Fibroblast of peridontal ligament (primary cell): ENCODE data around the gene VWF.

Source experiments
- DNase-seq: peaks from one replicate; pipeline ENCODE4 v3.0.0-alpha.2; 2010; ENCODE audit errors: extremely low read depth

The VWF gene

DNA sequence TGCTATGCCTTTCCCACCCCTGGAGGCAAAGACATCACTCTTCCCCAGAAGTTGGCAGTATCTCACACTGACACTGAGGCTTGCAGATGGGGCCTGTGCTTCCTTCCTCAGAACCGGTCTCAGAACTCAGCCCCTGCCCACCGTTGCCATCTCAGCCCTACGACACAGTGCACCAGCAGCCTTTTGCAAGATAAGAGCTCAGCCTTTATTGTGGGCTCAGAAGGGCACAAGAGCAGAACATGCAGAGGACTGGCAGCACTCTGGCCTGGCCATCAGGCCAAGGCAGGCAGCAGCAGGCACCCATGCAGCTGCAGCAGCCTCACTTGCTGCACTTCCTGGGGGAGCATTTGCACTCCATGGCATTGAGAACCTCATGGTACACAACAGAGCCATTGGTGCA is 175.8 kb downstream of the VWF start:
- DNase-seq, result no peak

DNA sequence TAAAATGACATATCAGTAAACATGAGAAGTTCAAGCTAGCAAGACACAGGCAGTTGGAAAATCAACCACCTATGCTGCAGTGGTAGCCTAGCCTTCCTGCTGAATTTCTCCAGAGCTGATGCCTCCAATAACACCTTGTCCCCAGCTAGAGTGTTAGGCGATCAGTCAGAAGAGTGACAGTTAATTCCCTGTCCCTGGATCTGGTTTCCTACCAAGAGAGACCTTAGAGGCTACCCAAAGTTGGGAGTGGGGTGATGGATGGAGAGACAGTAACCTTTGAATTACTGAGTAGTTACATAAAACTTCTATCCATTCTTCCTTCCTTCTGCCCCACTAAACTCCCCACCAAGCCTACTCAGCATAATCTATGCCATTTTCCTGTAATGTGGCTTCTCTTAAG is 177.5 kb downstream of the VWF start:
- DNase-seq, result no peak

DNA sequence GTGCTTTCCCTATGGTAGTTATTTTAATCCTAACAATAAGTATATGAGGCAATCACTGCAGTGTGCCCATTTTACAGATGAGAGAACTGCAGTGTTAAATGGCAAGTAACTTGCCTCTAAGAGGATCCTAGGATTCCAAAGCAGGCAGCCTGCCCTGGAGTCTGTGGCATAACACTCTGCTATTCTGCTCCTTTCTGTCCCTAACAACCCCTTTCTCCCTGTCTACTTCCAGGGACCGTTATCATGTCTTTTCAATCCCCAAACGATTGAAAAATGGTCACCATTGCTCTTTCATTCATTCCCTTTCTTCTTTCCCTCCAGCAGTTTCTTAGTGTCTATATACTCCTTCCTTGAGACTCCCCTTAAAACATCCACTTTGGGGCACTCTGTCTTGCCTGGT is 178.1 kb downstream of the VWF start:
- DNase-seq, result no peak

GRCh38 chr12:5945071-5946008 is 179.1 kb downstream of the VWF start, which contains the start of gene ANO2:
TSS of gene ANO2 (minus strand) at chr12:5945259. CDS start at chr12:5945217, 42 bp downstream.
- no peak for DNase-seq

DNA sequence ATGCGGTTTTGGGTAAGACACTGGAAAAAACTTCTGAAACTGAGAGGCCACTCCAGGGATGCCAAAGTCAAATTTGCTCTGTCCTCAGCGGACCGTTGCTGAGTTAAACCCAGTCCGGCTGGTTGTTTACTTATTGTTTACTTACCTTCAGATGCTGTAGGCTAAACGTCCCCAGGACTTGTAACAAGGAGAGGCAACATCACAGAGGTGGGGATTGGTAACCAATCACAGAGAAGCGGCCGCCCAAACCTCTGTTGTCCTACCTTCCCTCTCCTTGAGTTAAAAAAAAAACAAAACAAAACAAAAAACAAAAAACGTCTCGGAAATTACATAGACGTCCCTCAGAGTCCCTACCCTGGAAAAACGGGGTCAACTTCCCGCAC is 179.8 kb downstream of the VWF start:
- DNase-seq, result no peak

DNA sequence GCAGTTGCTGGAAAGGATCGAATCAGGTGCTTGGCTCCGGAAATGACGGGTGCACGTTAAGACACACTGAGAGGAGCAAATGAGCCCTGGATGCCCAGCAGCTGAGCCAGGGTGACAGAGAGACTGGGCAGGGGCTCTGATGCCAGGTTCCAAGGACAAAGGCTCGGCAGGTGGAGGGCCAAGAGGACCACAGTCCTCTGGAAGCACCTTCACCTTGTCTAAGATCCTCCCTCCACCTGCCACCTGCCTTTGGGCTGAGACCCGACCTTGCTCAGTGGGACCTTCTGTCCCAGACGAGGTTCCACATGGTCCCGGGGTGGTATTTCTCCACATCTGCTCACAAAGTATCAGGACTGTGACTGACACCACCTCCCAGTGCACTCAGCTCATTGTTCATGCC is 180.4 kb downstream of the VWF start:
- DNase-seq, result no peak

- DNase-seq, result no peak
These were observed 182.6 kb downstream of the VWF start for GRCh38 chr12:5941907-5942306.

GRCh38 chr12:5927732-5928516 is 196.5 kb downstream of the VWF start:
- no peak for DNase-seq

GRCh38 chr12:5925646-5926045 is 198.8 kb downstream of the VWF start:
- DNase-seq, result no peak

GRCh38 chr12:5924342-5924741 is 200.1 kb downstream of the VWF start:
- no peak for DNase-seq

DNA sequence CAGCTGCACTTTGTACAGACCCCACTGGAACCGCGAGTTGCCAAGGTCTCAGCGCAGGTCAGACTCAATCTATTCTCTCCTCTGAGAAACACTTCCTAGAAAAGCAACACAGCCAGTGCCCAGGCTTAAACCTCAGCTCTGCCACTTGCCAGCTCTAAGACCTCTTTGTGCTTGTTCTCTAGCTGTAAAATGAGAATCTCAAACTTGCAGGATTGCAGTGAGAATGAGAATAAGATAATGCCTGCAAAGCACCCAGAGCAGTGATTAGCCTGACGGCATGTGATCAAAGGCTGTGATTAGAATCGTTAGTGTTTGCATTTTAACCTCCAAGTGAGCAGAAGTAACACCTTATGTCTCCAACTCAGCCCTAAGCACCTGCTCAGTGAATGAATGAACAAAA is 200.7 kb downstream of the VWF start:
- DNase-seq, result no peak

GRCh38 chr12:5923043-5923605 is 201.3 kb downstream of the VWF start:
- DNase-seq, result no peak

DNA sequence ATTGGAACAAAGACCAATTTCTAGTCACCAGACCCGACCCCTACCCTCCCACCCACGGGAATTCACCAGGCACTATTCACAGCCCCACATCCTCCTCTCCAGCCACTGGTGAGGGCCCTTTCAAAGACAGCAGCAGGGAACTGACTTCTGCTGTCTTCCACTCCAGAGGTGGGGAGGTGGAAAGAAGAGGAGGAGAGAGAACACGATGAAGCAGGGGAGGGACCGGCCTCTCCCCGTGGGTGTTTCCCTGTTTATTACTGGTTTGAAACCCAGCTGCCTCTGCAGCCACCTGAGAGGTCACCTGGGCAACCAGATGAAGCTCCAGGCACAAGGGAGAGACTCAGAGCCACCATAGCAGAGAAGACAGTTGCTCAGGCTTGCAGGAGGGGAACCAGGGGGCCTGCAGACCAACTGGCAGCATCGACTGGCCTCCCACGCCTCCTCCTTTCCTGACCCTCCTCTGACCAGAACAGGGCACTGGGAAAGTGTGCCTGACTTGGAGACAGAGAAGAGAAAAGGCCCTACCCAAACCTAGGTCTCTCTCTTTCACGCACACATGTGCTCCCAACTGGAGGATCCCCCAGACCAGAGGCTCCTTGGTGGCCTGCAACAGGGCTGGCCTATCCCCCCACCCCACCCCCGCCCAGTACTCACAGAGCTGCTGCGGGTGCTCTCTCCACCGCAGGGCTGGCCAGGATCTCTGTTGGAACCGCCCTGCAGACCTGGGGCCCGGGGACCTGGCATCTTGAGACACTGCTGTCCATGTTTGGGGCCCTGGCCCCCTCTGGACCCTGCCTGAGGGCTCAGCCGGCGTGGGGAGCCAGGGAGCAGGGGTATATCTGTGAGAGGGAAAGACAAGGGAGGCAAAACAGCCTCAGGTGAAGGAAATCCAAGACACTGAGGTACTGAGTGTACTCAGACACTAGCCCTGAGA is 202.2 kb downstream of the VWF start:
- DNase-seq, result no peak

DNA sequence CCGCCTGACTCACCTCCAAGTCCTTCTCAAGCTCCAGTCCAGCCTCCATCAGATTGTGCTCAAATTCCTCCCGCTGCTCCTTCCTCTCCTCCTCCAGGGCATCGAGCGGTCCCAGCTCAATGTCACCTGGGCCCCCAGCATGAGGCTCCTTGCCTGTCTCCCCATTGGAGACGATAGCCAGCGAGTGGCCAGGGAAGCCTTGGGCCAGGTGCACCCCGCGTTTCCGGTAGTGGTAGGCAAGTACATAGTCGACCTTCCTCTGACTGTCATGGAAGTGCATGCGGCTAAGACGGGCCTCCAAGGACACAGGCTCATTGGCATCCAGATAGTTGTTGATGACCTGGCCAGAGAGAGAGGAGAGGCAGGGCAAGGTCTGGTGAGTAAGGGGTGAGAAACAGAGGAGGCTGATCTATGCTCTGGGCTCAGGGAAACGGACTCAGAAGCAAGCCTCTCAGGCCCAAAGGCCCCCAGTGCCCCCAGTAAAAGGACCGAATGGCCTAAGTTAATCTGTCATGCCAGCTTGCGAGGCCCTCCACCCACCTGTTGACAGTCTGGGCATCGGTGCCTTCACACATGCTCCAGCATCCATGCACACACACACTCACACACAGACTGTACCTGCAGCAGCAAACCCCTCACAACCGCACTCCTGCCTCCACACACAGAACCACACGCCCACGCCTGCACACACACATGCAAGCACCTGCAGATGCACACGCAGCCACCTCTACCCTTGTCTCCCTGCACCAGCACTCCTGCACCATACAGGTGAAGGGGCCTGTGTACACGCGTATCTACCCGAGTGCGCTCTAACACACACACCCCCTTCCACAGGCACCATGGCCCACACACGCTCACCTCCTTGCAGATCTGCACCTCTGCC is 203.2 kb downstream of the VWF start:
- no peak for DNase-seq

GRCh38 chr12:5916785-5917290 is 207.6 kb downstream of the VWF start:
- no peak for DNase-seq

GRCh38 chr12:5915511-5915910 is 209.0 kb downstream of the VWF start:
- DNase-seq, result no peak

DNA sequence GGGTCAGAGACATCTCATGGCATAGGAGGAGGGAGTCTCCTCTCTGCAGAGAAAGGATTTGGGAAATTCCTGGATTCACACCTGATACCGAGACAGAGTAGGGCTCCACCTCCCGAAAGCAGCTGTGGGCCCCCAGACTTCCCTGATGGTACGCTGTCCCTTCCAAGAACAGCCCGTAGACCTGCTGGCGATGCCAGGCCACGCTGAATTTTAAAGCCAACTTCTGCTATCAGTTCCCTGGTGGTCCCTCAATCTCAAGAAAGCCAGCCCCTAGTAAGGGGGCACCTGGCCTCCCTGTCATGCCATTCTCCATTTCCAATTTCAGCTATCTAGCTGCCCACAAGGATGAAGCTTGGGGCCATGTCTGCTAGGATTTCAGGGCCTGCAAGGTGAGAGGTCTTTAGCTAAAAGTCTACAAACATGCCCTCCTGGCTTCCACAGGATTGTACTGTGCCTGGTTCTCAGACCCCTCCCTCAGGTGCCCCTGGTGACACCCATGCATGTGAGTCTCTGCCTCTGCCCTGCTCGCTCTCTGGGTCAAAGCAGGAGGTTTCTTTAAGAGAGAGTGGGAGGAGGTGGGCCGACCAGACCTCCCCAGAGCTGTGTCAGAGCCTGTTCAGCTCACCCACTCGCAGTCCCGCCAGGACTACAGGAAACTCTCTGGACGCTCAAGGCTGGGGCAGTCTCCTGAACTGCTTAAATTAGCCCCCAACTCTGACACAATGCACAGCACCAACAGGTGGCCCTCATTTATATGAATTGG is 209.9 kb downstream of the VWF start:
- DNase-seq, result no peak

- no peak for DNase-seq
These were observed 211.1 kb downstream of the VWF start for GRCh38 chr12:5913387-5913786.
